ENCODE measurements around the gene PGBD4.

The PGBD4 gene

DNA sequence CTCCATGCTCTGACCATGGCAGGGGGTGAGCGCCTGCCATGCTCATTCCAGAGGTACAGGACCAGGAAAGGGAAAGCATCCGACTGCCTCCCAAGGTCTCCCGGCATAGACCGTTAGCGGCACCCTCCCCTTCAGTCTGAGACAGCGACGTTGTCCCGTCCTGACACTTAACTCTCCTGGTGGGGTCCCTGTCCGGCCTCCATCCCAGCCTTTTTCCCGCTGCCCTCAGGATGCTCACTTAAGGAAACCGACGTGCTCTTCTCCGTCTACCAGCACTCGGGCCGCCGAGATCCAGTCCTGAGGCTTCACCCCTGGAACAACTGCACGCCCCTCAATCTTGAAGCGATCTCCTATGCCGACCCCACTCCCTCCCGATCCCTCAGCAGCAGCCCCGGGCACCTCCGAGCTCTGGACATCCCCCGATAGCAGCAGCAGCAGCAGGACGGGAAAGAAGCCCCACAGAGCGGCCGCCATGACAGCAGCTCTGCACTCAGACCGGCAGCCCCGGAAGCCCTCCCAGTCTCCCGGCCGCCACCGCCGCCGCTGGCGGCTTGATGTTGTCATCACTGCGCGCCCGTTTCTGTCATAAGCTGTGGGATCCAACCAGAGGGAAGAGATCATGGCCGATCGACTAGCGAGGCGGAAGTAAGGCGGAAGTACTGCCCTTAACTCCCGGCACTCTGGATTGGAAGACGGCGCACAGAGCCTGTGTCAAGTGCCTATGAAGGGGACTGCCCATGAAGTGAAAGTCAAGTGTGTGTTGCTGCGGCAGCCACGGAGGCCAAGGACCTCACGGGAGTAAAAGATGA, at the start of gene PGBD4, which contains the start of gene EMC7:
Gene PGBD4, plus strand, starts transcription at position 718 of the 809 bp plus-strand sequence. CDS start 449 bp downstream, outside the sequence.
Gene EMC7, minus strand, starts transcription at position 497 of the 809 bp plus-strand sequence. Its CDS starts 23 bp downstream, at position 474.
- TF ChIP-seq, protein P1, sequence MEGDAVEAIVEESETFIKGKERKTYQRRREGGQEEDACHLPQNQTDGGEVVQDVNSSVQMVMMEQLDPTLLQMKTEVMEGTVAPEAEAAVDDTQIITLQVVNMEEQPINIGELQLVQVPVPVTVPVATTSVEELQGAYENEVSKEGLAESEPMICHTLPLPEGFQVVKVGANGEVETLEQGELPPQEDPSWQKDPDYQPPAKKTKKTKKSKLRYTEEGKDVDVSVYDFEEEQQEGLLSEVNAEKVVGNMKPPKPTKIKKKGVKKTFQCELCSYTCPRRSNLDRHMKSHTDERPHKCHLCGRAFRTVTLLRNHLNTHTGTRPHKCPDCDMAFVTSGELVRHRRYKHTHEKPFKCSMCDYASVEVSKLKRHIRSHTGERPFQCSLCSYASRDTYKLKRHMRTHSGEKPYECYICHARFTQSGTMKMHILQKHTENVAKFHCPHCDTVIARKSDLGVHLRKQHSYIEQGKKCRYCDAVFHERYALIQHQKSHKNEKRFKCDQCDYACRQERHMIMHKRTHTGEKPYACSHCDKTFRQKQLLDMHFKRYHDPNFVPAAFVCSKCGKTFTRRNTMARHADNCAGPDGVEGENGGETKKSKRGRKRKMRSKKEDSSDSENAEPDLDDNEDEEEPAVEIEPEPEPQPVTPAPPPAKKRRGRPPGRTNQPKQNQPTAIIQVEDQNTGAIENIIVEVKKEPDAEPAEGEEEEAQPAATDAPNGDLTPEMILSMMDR (conservative IDR thresholded peaks at IDR 0.05) = no peak

DNA sequence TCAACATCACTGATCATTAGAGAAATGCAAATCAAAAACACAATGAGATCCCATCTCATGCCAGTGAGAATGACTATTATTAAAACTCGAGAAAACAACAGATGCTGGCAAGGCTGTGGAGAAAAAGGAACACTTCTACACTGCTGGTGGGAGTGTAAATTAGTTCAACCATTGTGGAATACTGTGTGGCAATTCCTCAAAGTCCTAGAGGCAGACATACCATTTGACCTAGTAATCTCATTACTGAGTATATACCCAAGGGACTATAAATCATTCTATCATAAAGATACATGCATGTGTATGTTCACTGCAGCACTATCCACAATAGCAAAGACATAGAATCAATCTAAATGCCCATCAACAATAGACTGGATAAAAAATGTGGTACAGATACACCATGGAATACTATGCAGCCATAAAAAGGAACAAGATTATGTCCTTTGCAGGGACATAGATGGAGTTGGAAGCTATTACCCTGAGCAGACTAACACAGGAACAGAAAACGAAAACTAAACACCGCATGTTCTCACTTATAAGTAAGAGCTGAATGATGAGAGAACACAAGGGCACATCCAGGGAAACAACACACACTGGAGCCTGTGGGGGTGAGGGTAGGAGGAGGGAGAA, 47.7 kb upstream of the PGBD4 start:
- TF ChIP-seq, protein P1 (conservative IDR thresholded peaks at IDR 0.05) = no peak
- no peak overlapping the region for H3K27ac ChIP-seq

More for the DNA sequence above, at the start of gene PGBD4, which contains the start of gene EMC7:
- H3K27ac ChIP-seq = peak within 1 kb of the TSS; percentile 80

DNA sequence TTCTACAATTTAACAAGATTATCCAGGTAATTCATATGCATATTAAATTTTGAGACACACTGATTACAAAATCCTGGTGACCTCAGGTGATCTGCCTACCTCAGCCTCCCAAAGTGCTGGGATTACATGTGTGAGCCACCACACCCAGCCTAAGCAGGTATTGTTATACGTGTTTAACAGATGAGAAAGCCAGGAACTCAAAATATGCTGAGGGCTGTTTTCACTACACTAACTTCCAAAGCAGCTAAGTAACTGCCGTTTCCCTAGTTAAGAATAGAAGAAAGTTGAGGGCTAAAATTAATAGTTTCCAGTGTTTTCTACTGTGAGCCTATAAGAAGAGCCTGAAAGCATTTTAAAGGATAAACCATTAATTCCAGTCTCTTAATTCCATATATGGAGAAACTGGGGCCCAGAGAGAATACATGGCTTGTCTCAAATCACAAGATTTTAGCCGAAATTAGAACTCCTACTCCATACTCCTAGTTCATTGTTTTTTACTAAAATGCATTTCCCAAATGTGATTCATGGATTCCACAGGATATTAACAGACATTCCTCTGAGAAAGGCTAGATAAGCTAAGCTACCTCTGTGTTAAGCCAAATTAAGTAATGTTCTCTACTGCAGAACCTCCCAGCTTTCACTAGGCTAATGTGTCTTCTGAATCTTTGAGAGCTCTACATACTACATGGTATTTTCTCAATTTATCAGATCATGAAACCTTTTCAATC, 45.9 kb upstream of the PGBD4 start:
- TF ChIP-seq, protein P1 (conservative IDR thresholded peaks at IDR 0.05) = no peak
- H3K27ac ChIP-seq = no peak overlapping the region

DNA sequence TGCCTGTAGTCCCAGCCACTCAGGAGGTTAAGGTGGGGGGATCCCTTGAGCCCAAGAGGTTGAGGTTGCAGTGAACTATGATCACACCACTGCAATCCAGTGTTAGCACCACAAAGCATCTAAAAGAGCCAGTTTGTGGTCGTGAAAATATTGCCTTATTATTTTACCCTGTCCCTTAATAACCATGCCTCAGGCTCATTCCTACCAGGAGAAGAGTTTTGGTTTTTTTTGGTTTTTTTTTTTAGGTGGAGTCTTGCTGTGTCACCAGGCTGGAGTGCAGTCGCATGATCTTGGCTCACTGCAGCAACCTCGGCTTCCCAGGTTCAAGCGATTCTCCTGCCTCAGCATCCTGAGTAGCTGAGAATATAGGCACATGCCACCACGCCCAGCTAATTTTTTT, 45.0 kb upstream of the PGBD4 start:
- H3K27ac ChIP-seq = no peak overlapping the region
- TF ChIP-seq, protein P1 (conservative IDR thresholded peaks at IDR 0.05) = no peak

DNA sequence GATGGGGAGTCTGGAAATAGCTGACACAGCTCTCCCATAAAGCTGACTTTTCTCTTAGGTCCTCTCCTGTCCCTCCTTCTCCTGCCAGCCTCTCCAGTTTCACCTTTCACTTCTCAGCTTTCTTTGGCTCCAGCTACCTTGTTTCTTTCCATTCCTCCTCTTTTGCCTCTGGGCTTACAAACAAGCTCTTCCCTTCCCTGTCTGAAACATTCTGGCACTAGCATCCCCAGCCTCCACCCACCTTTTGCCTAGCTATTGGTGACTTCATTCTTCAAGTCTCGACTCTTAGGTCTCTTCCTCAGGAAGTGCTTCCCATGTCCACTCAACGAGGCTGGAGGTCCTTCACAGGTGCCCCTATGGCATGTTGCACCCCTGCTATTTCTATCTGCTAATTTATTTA, 42.4 kb upstream of the PGBD4 start:
- H3K27ac ChIP-seq = no peak overlapping the region
- TF ChIP-seq, protein P1 (conservative IDR thresholded peaks at IDR 0.05) = no peak

DNA sequence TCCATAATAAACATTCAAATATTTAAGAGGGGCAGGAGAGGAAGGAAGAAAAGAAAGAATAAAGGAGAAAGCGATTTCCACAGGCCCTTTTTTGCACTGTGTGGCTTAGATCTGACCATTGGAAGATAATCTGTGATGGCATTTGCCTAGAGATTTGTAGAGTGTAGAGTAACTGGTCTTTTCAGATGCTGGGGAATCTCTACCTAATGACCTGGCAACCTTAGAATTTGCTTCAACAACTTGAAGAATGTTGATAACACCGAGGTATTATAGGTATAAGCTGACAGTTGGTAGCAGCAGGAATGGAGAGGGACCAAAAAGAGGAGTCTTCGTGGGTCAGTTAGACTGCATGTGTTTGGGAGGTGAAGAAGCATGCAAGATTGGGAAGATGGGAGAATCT, 41.9 kb upstream of the PGBD4 start:
- no peak overlapping the region for H3K27ac ChIP-seq
- TF ChIP-seq, protein P1 (conservative IDR thresholded peaks at IDR 0.05) = no peak

DNA sequence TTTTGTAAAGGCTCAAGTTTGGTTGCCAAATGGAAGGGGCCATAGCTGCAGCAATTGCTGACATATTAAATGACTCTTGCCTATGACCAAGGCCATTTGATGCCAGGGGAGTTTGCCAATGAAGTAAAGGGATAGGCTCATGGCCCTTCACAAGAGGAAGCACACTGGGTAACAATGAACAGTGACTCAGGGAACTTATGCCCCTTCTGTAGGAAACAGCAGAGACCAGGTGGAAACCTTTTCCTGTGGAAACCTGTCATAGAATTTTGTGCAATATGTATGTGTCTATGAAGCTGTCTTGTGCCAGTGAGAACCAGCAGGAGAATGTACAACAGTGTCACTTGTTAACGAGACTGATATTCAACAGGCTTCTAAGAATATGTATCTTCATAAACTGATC, 37.4 kb upstream of the PGBD4 start:
- H3K27ac ChIP-seq = no peak overlapping the region
- TF ChIP-seq, protein P1 (conservative IDR thresholded peaks at IDR 0.05) = no peak
